Measurements from ENCODE around the gene NRDE2. TPM values are rescaled to one million over a fixed set of nuclear protein-coding genes. Genes with fewer than 3 reads are reported as not detected.

The NRDE2 gene
- total RNA-seq, 1 donor from 2014 or later = 14.0 TPM

Other genes with a start within 250 kb of the NRDE2 start
- 39.9 TPM for gene PSMC1, start 75.4 kb downstream of the NRDE2 start, total RNA-seq
- 153 TPM for gene CALM1, start 65.1 kb upstream of the NRDE2 start, total RNA-seq